ENCODE data around the gene INSRR.

Gene INSRR

DNA sequence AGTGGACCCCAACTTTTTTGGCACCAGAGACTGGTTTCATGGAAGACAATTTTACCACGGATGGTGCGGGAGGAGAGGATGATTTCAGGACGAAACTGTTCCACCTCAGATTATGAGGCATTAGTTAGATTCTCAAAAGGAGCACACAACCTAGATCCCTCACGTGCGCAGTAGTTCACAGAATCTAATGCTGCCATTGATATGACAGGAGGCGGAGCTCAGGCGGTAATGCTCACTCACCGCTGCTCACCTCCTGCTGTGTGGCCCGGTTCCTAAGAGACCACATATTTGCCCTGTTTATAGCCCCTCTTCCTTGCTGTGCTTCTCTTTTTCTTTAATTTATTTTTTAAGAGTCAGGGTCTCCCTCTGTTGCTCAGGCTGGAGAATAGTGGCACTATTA lies 6.3 kb upstream of the INSRR start:
- no peak overlapping the region for H3K4me3 ChIP-seq
- H3K4me1 ChIP-seq = peaks cover 0 to 12% (median 9%) of the 10 kb centered on the region in 4 donors
- intact Hi-C loops (cut with DNase I; ENCODE audit: low total_unique reads) = no loop called here
- H3K36me3 ChIP-seq = no peaks in the 10 kb centered on the region
- no peak for TF ChIP-seq CTCF (IDR thresholded peaks at IDR 0.05)
- DNase-seq = no peak
- H3K27ac ChIP-seq = no peak overlapping the region
- H3K9me3 ChIP-seq = no peaks in the 10 kb centered on the region
- H3K27me3 ChIP-seq = peaks cover 0 to 80% of the 10 kb centered on the region in 2 donors

DNA sequence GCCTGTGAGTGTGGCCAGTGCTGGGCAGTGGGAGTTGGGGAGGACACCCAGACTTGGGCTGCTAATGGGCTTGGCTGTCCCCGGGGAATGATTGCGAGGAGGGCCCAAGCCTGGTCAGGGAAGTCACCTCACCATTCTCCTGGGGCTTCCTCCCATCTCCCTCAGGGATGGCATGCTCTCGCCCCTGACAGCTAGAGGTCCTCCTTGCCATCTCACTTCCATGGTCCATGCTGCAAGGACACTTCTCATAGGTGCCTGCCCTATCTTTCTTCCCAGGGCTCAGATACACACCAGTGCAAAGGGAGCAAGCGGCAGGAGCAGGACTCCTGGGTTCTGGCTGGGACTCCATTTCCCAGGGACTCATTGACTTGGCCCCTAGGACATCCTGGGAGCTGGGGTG lies 5.9 kb upstream of the INSRR start:
- Histone ChIP-seq H3K9me3 (no peaks in the 10 kb centered on the region), H3K36me3 (no peaks in the 10 kb centered on the region), H3K27me3 (peaks cover 0 to 84% of the 10 kb centered on the region in 2 donors), H3K27ac (no peak overlapping the region), H3K4me3 (no peak overlapping the region), H3K4me1 (peaks cover 0 to 16% (median 13%) of the 10 kb centered on the region in 4 donors)
- DNase-seq = no peak
- no peak for TF ChIP-seq CTCF (IDR thresholded peaks at IDR 0.05)
- intact Hi-C loops (cut with DNase I; ENCODE audit: low total_unique reads) = no loop called here

DNA sequence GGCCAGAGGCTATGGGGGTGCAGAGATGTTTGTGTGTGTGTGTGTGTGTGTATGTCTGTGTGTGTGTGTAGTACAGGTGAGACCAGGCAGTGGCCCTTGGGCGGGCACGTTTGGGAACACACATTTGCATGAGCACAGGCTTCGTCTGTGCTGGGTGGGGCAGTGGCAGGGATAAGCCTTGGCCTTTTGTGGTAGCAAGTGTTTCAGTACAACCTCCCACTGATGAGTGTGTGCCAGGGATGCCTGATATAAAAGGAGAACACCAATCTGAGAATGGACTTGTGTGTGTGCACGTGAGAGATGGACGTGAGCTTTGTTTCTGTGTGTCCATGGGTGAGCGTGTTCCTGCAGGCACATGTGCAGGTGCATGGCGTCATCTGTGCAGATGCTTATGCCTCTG lies 4.7 kb upstream of the INSRR start:
- H3K4me1 ChIP-seq = peaks cover 0 to 27% (median 25%) of the 10 kb centered on the region in 4 donors
- no peak overlapping the region for H3K27ac ChIP-seq
- DNase-seq = no peak
- H3K4me3 ChIP-seq = no peak overlapping the region
- peaks cover 0 to 95% of the 10 kb centered on the region in 2 donors for H3K27me3 ChIP-seq
- no peaks in the 10 kb centered on the region for H3K9me3 ChIP-seq
- H3K36me3 ChIP-seq = no peaks in the 10 kb centered on the region
- TF ChIP-seq CTCF (IDR thresholded peaks at IDR 0.05) = no peak
- intact Hi-C loops (cut with DNase I; ENCODE audit: low total_unique reads) = no loop called here

- Histone ChIP-seq H3K4me3 (no peak overlapping the region), H3K4me1 (peaks cover 0 to 27% (median 25%) of the 10 kb centered on the region in 4 donors), H3K36me3 (no peaks in the 10 kb centered on the region), H3K9me3 (no peaks in the 10 kb centered on the region), H3K27me3 (peaks cover 0 to 95% of the 10 kb centered on the region in 2 donors), H3K27ac (no peak overlapping the region)
- intact Hi-C loops (cut with DNase I; ENCODE audit: low total_unique reads) = no loop called here
- no peak for TF ChIP-seq CTCF (IDR thresholded peaks at IDR 0.05)
- DNase-seq = no peak
These were observed 4.2 kb upstream of the INSRR start for GRCh38 chr1:156862997-156863599.

DNA sequence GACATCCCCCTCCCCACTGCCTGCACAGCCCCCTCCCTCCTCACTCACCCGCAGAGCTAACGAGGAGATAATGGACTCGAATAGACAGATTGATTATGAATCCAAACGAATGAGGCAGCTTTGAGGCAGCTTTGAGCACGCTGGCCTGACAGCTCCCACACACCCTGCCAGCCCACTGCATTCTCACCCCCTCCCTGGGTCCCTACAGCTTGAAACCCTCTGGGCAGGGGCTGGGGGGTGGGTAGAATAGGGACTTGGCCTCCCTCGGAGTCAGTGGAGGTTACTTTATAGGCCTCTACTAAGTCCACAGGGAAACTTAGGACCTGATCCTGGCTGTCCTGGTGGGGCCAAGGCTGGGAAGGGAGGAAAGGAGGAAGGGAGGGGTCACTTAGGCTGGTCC lies 3.7 kb upstream of the INSRR start:
- intact Hi-C loops (cut with DNase I; ENCODE audit: low total_unique reads) = no loop called here
- Histone ChIP-seq H3K4me3 (no peak overlapping the region), H3K9me3 (no peaks in the 10 kb centered on the region), H3K4me1 (peaks cover 0 to 27% (median 25%) of the 10 kb centered on the region in 4 donors), H3K27me3 (peaks cover 0 to 95% of the 10 kb centered on the region in 2 donors), H3K27ac (no peak overlapping the region), H3K36me3 (no peaks in the 10 kb centered on the region)
- TF ChIP-seq CTCF (IDR thresholded peaks at IDR 0.05) = no peak
- no peak for DNase-seq

All from tibial artery (tissue), 4 donors.